AG04449 (cell line): ENCODE data around the gene FAM98C.
"Not testable (repeated sequence)": the region's sequence is repeated elsewhere in the genome, so short reads cannot be mapped to it uniquely, and the experiment has no call there.

Experiments used
- CTCF ChIA-PET: fragments of 350-600 bp; formaldehyde crosslinking; extraction: SDS; loops from one replicate; lab custom pipeline; 2021; ENCODE audit warnings: antibody characterized with exemption; lab: Yijun Ruan, JAX
- POLR2A ChIA-PET: fragments of 400-600, 350-600 bp; formaldehyde crosslinking; extraction: SDS; loops from one replicate; lab custom pipeline; 2020; ENCODE audit warnings: antibody characterized with exemption, inconsistent platforms; lab: Yijun Ruan, JAX
- DNase-seq: peaks from one replicate; pipeline ENCODE4 v3.0.0-alpha.2; 2010; ENCODE audit warnings: low read depth, low spot score
- H3K4me3 ChIP-seq: 2 replicates; pipeline ENCODE4 v1.5.1; 2011; ENCODE audit warnings: low read depth, mild to moderate bottlenecking, control low read depth, low read length
- CTCF ChIP-seq: IDR thresholded peaks from one replicate; pipeline ENCODE4 v1.5.1; 2011; ENCODE audit warnings: mild to moderate bottlenecking, moderate library complexity, low read length, control low read depth, inconsistent platforms; ENCODE audit not compliant: insufficient read depth; ENCODE audit errors: missing control alignments

Gene FAM98C

DNA sequence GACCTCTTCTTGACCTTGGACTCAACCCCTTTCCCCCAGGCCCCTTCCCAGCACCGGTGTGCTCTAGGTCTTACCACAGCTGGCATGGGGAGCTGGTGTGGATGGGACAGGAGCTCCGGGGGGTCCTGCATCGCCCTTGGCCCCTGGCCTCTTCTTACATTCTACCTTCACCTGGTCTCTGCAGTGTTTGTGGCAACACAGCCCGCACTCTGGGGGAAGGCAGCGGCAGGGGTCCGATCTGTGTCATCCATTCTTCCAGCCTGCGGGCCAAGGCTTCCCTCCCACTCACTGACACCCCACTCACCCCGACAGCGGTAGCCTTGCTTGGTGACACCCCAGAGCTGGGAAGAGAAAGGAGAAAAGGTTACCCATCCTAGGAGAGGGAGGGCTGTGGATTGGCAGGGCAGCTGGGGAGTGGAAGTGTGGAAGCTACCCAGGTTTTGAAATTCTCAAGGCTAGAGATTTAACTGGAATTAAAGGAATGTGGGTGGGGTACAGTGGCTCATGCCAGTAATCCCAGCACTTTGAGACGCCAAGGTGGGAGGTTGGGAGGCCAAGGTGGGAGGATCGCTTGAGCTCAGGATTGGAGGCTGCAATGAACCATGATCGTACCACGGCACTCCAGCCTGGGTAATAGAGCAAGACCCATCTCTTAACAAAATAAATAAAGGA is 8.3 kb downstream of the FAM98C start:
- CTCF ChIA-PET, result interaction anchor here (3.7 kb wide), 1 partner anchor 8 kb away, joined by 27 read pairs; the partner anchor contains the start of gene FAM98C
- POLR2A ChIA-PET, result interaction anchor here (0.5 to 1.2 kb wide), 2 partner anchors 8 to 216 kb away, joined by 5 read pairs; partner anchors contain the start of gene FAM98C
- no peak for DNase-seq
- TF ChIP-seq CTCF, result no peak
- H3K4me3 ChIP-seq, result no peak overlapping the region

DNA sequence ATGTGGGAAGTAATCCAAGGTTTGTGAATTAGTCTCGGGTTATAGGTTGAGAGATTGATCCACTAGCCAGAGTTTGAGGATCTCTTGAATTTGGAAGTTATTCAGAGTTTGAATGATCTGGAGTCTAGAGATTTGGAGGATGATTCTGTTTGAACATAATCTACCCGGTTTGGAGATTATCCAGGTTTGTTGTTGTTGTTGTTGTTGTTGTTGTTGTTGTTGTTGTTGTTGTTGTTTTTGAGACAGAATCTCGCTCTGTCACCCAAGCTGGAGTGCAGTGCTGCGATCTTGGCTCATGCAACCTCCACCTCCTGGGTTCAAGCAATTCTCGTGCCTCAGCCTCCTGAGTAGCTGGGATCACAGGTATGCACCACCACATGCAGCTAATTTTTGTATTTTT is 9.0 kb downstream of the FAM98C start:
- DNase-seq, H3K4me3 ChIP-seq: not testable (repeated sequence)
- ChIA-PET POLR2A (interaction anchor here (1.0 to 1.2 kb wide), 2 partner anchors 9 to 207 kb away, joined by 3 to 5 read pairs; partner anchors contain the start of genes EIF3K and FAM98C), CTCF (interaction anchor here (0.7 to 3.7 kb wide), 2 partner anchors 9 to 223 kb away, joined by 3 to 27 read pairs; partner anchors contain the start of gene FAM98C)

GRCh38 chr19:38412491-38412890 is 9.6 kb downstream of the FAM98C start:
- TF ChIP-seq CTCF, result no peak
- CTCF ChIA-PET, result interaction anchor here (0.7 to 3.7 kb wide), 2 partner anchors 9 to 222 kb away, joined by 3 to 27 read pairs; partner anchors contain the start of gene FAM98C
- DNase-seq, result no peak
- no peak overlapping the region for H3K4me3 ChIP-seq
- POLR2A ChIA-PET, result interaction anchor here (1.0 kb wide), 1 partner anchor 206 kb away, joined by 3 read pairs; the partner anchor contains the start of gene EIF3K

DNA sequence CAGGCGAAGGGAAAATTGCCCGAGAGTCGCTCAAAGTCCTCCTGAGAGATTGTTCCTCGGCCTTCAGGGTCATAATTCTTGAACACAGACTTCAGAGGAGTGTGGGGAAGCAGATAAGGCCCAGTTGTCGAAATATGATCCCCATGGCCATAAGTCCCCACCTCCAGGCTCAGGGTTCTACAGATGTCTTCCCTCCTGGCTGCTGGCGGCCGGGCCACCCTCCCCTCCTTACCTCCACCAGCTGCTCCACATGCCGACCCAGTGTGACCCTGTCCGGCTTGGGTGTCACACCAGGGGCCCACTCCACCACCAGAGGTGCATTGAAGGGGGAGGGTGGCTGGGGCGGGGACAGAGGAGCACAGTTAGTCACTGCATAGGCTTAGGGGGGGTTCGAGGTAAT is 10.1 kb downstream of the FAM98C start:
- ChIA-PET POLR2A (interaction anchor here (1.0 kb wide), 1 partner anchor 206 kb away, joined by 3 read pairs; the partner anchor contains the start of gene EIF3K), CTCF (interaction anchor here (3.7 kb wide), 1 partner anchor 10 kb away, joined by 27 read pairs; the partner anchor contains the start of gene FAM98C)
- no peak overlapping the region for H3K4me3 ChIP-seq
- DNase-seq, result no peak
- TF ChIP-seq CTCF, result no peak

- TF ChIP-seq CTCF, result no peak
- H3K4me3 ChIP-seq, result no peak overlapping the region
- DNase-seq, result no peak
- ChIA-PET POLR2A (no interaction called here), CTCF (interaction anchor here (3.7 kb wide), 1 partner anchor 10 kb away, joined by 27 read pairs; the partner anchor contains the start of gene FAM98C)
Measured at GRCh38 chr19:38413416-38413815, 10.5 kb downstream of the FAM98C start.

- CTCF ChIA-PET, result interaction anchor here (1.5 kb wide), 1 partner anchor 14 kb away, joined by 7 read pairs; the partner anchor contains the start of gene FAM98C
- H3K4me3 ChIP-seq, result no peak overlapping the region
- no peak for TF ChIP-seq CTCF
Measured at GRCh38 chr19:38417146-38417543, 14.3 kb downstream of the FAM98C start.

More at GRCh38 chr19:38417146-38417543, 14.3 kb downstream of the FAM98C start:
- POLR2A ChIA-PET, result no interaction called here
- no peak for DNase-seq
